ENCODE results near the gene RPS6KA1.

- TF ChIP-seq CTCF (conservative IDR thresholded peaks at IDR 0.05; ENCODE audit: low read depth, low read length) (no peak), POLR2A (IDR thresholded peaks at IDR 0.05; ENCODE audit: low read depth, low read length) (no peak), MXI1 (IDR thresholded peaks at IDR 0.05; ENCODE audit: borderline replicate concordance, low read depth, low read length) (no peak), BHLHE40 (IDR thresholded peaks at IDR 0.05; ENCODE audit: low read depth, low read length) (no peak), RAD21 (IDR thresholded peaks at IDR 0.05; ENCODE audit: low read length) (no peak), MAFK (IDR thresholded peaks at IDR 0.05; ENCODE audit: low read depth, low read length) (no peak), NFE2L2 (IDR thresholded peaks at IDR 0.05; ENCODE audit: low read depth, low read length) (no peak), RCOR1 (IDR thresholded peaks at IDR 0.05; ENCODE audit: insufficient replicate concordance, low read length) (no peak), SMC3 (IDR thresholded peaks at IDR 0.05; ENCODE audit: low read depth, low read length) (no peak), USF2 (IDR thresholded peaks at IDR 0.05; ENCODE audit: low read depth, low read length) (no peak), RFX5 (IDR thresholded peaks at IDR 0.05; ENCODE audit: low read depth, low read length) (no peak), MAZ (IDR thresholded peaks at IDR 0.05; ENCODE audit: borderline replicate concordance, low read depth, low read length) (no peak)
Measured at GRCh38 chr1:26556111-26556510, 26.6 kb downstream of the RPS6KA1 start.
